GM04504 (cell line): ENCODE measurements around the gene TMEM185A.
"Not testable (repeated sequence)": the region's sequence is repeated elsewhere in the genome, so short reads cannot be mapped to it uniquely, and the experiment has no call there.

ENCODE experiments used
- DNase-seq: peaks from one replicate; pipeline ENCODE4 v3.0.0-alpha.2; 2012; ENCODE audit warnings: low read depth

Gene TMEM185A

DNA sequence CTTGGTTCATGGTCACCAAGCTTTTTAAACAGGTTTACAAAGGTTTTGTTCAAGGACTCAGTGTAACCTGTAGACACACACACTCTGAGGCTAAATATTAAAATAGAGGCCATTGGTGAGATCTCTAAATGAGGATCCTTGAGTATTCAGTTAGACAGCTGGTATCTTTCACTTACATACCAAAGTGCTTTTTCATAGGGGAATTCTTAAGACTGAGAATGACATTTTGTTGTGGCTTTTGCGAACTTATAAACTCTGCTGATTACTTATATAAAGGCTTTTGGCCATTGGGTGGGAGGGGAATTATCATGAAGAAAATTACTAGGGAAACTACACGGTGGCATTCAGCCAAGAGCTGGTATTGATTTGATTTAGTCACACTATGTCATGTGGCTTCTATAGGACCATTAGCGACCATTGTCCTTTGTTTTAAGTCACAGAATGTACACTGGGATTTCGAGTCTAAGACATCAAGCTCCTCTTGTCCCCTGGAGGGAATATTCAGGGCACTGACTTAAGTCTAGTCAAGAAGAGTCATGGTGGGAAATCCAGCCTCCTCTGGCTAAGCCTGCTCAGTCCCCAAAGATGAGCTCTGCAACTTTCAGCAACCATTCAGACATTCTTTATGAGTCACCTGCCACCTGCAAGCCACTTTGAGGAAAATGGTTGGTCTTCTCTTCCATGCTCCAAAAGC is 80.2 kb downstream of the TMEM185A start:
- not testable (repeated sequence) for DNase-seq

DNA sequence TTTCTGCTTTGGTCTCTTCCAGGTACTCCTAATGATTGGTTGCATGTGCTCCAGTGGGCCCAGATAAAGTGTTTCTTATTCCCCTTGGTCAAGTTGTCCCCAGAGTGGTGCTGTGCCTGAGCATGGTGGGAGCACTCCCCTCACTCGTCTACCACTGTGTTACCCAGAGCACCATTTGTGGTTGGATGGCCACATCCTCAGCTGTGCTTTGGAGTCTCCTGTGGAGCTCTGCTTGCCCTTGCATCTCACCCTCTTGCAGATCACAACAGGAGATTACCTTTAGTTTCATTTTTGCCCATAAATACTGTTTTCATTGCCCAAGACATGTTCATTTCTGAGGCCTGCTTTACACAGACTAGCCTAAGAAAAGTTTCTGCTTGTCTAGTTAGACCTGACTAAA is 81.1 kb downstream of the TMEM185A start:
- not testable (repeated sequence) for DNase-seq

DNA sequence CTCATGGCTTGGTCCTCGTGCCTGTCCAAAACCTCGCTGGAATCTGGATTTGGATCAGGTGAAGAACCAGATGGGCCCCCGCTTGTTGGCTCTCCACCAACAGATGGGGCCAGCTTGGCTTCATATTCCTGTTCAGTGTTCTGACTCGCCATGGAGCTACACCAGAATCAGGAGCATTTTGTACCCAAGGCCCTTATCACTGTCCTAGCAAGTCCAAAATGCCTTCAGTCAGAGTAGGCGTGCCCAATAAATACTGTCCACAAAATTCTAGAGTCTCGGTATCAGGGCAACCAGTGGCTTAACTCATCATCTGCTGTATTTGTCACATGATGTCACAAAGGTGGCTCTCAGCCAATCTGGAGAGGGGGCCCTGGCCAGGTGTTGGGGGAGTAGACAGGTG is 81.9 kb downstream of the TMEM185A start, which contains the start of gene HSFX3:
HSFX3 (minus strand) TSS at position 224 of the 400 bp plus-strand sequence; CDS start at position 152, 72 bp downstream.
- not testable (repeated sequence) for DNase-seq

DNA sequence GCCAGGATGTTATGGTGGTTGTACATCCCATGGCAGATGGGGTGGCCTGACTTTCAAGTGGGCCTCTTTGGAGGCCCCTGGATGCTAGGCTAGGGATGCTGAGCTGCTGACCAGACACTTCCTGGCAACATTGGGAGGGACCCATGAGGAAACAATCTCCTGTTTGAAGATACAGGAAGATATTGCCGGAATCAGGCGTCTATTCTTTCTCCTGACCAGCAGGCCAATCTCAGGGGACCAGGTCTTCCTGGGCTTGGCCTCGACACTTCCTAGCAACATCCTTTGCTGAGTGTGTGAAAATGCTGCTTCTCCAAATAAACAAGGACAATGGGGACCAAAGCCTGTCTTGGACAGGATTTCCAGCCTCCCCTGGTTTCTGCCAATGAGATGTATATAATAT is 83.8 kb downstream of the TMEM185A start:
- not testable (repeated sequence) for DNase-seq

DNA sequence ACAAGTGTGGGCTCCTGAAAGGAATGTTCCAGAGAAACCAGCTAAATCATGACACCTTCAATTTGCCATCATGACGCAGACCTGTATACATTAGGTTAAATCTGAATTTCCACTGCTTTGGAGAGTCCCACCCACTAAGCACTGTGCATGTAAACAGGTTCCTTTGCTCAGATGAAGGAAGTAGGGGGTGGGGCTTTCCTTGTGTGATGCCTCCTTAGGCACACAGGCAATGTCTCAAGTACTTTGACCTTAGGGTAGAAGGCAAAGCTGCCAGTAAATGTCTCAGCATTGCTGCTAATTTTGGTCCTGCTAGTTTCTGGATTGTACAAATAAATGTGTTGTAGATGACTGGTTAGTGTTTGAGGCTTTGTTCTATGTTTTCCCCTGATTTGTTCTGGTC is 84.6 kb downstream of the TMEM185A start:
- not testable (repeated sequence) for DNase-seq
